Measurements from ENCODE around the gene EIF3I. TPM values are rescaled to one million over a fixed set of nuclear protein-coding genes. Genes with fewer than 3 reads are reported as not detected.

Gene EIF3I
- total and polyA plus RNA-seq, 2 of the 8 experiments (the other 6 are each of a cell fraction or from before 2014, with no cell fraction given) = 247 to 346 TPM

DNA sequence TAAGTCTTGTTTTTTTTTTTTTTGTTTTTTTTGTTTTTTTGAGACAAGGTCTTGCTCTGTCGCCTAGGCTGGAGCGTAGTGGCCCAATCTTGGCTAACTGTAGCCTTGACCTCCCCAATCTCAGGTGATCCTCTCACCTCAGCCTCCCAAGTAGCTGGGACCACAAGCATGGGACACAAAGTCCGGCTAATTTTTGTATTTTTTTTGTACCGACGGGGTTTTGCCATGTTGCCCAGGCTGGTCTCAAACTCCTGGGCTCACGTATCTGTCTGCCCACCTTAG is 35.0 kb downstream of the EIF3I start:
- Histone ChIP-seq H2BK120ac (replicated peaks; ENCODE audit: low read depth, low read length) (no peak overlapping the region), H3K4ac (replicated peaks; ENCODE audit: insufficient read length, low read depth, low read length) (no peak overlapping the region), H4K20me1 (replicated peaks in 1 of 2; ENCODE audit: control insufficient read depth in 1 of 2, insufficient read depth in 2 of 2, low read length in 2 of 2) (no peaks in the 10 kb centered on the region), H3K23me2 (ENCODE audit: low read depth, low read length) (no peaks in the 10 kb centered on the region; the same call in 1 of the 2 replicates), H3K9me3 (ENCODE audit: insufficient read depth in 2 of 2, low read depth in 1 of 2, low read length in 1 of 2) (no peaks in the 10 kb centered on the region), H3K4me1 (replicated peaks in 1 of 4; ENCODE audit: control insufficient read depth in 3 of 4, insufficient read depth in 4 of 4, low read length in 3 of 4) (no peaks in the 10 kb centered on the region), H2BK15ac (ENCODE audit: low read length) (no peak overlapping the region), H2BK20ac (ENCODE audit: low read length) (no peak overlapping the region), H4K91ac (replicated peaks; ENCODE audit: insufficient read length, low read length) (no peak overlapping the region), H2AFZ (ENCODE audit: low read length) (no peak overlapping the region), H3K56ac (replicated peaks; ENCODE audit: insufficient read length, low read depth, low read length) (no peak overlapping the region), H3K79me2 (ENCODE audit: control insufficient read depth in 1 of 2, insufficient read depth in 2 of 2, low read length in 2 of 2) (no peaks in the 10 kb centered on the region), H3K27me3 (replicated peaks in 1 of 4; ENCODE audit: control insufficient read depth in 3 of 4, extremely low read depth in 1 of 4, insufficient read depth in 3 of 4, low read length in 3 of 4) (no peaks in the 10 kb centered on the region; a peak in 1 of 7 replicates), H2BK12ac (ENCODE audit: low read depth, low read length) (no peak overlapping the region), H3K18ac (ENCODE audit: extremely low read depth, low read length) (no peak overlapping the region), H3K4me3 (ENCODE audit: extremely low read depth in 1 of 4, insufficient read depth in 2 of 4, low read depth in 3 of 4, low read length in 4 of 4) (no peak overlapping the region), H3K9ac (replicated peaks in 1 of 4; ENCODE audit: extremely low read depth in 1 of 4, low read depth in 3 of 4, low read length in 3 of 4) (no peak overlapping the region), H3K4me2 (ENCODE audit: insufficient read depth in 1 of 2, low read depth in 2 of 2, low read length in 2 of 2) (no peak overlapping the region), H4K8ac (ENCODE audit: extremely low read depth, insufficient read depth, low read length) (no peak overlapping the region), H3K14ac (ENCODE audit: insufficient read length) (no peak overlapping the region), H2BK5ac (ENCODE audit: low read depth, low read length) (no peak overlapping the region), H3K36me3 (ENCODE audit: control insufficient read depth in 2 of 4, insufficient read depth in 4 of 4, low read length in 3 of 4) (no peaks in the 10 kb centered on the region), H3K27ac (ENCODE audit: low read depth, low read length) (no peak overlapping the region), H4K5ac (ENCODE audit: insufficient read length, low read depth, low read length) (no peak overlapping the region), H3K23ac (ENCODE audit: insufficient read length) (no peak overlapping the region), H3K79me1 (ENCODE audit: low read depth, low read length) (no peaks in the 10 kb centered on the region), H2AK5ac (ENCODE audit: low read depth, low read length) (no peak overlapping the region)
- POLR2A ChIA-PET (ENCODE audit: partially characterized antibody) = interaction anchor here (0.6 to 1.1 kb wide), 4 partner anchors 12 to 364 kb away, joined by 3 to 5 read pairs (median 3); no protein-coding TSS in a partner anchor
- no peak for DNase-seq (ENCODE audit: low read depth in 1 of 2, low spot score in 2 of 2)
- CTCF ChIA-PET (ENCODE audit: partially characterized antibody) = interaction anchor here (0.8 to 5.3 kb wide), 3 partner anchors 8 to 46 kb away, joined by 3 to 37 read pairs (median 4); partner anchors contain the start of genes FAM167B and LCK
- FAIRE-seq = no peak
- 94% methylated on average over 5 of the region's 6 CpGs; no CpG with 5 or more reads in 1 of the 2 experiments for WGBS, 2 experiments (ENCODE audit: extremely low coverage in 1 of 2, insufficient coverage in 1 of 2, insufficient read length in 1 of 2, insufficient replicate concordance in 2 of 2, low coverage in 1 of 2, low lambda C conversion rate in 2 of 2, missing lambda C conversion rate in 1 of 2)
- TF ChIP-seq, protein P1, sequence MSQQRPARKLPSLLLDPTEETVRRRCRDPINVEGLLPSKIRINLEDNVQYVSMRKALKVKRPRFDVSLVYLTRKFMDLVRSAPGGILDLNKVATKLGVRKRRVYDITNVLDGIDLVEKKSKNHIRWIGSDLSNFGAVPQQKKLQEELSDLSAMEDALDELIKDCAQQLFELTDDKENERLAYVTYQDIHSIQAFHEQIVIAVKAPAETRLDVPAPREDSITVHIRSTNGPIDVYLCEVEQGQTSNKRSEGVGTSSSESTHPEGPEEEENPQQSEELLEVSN (IDR thresholded peaks at IDR 0.05) = no peak
- no peak for TF ChIP-seq GTF2F1 (IDR thresholded peaks at IDR 0.05; ENCODE audit: borderline replicate concordance, low read depth, low read length)
- TF ChIP-seq, protein P2, sequence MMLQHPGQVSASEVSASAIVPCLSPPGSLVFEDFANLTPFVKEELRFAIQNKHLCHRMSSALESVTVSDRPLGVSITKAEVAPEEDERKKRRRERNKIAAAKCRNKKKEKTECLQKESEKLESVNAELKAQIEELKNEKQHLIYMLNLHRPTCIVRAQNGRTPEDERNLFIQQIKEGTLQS (IDR thresholded peaks at IDR 0.05; ENCODE audit: insufficient read depth, low read depth, low read length) = no peak
- no peak for TF ChIP-seq HDAC2 (IDR thresholded peaks at IDR 0.05; ENCODE audit: borderline replicate concordance in 1 of 2, low read depth in 2 of 2, low read length in 2 of 2)
- no peak for TF ChIP-seq CREB1 (IDR thresholded peaks at IDR 0.05)
- TF ChIP-seq SIRT6 (IDR thresholded peaks at IDR 0.05; ENCODE audit: low read length) = no peak
- no peak for TF ChIP-seq BCL11A (IDR thresholded peaks at IDR 0.05; ENCODE audit: low read depth in 2 of 2, low read length in 2 of 2)
- TF ChIP-seq RXRA (IDR thresholded peaks at IDR 0.05; ENCODE audit: insufficient read depth, low read depth, low read length) = no peak
- no peak for TF ChIP-seq JUND (IDR thresholded peaks at IDR 0.05; ENCODE audit: low read length)
- TF ChIP-seq SIX5 (IDR thresholded peaks at IDR 0.05; ENCODE audit: low read depth, low read length) = no peak
- TF ChIP-seq CHD2 (IDR thresholded peaks at IDR 0.05; ENCODE audit: low read length) = no peak
